SH-SY5Y (cell line): ENCODE measurements around the gene GKN1.

Experiments
- GATA2 ChIP-seq: IDR thresholded peaks from 2 replicates; pipeline ENCODE4 v1.6.1; 2011; ENCODE audit warnings: mild to moderate bottlenecking, low read depth, low read length
- GATA3 ChIP-seq: IDR thresholded peaks from 2 replicates; pipeline ENCODE4 v1.6.1; 2011; ENCODE audit warnings: low read depth, mild to moderate bottlenecking, low read length, moderate library complexity

GKN1 gene

DNA sequence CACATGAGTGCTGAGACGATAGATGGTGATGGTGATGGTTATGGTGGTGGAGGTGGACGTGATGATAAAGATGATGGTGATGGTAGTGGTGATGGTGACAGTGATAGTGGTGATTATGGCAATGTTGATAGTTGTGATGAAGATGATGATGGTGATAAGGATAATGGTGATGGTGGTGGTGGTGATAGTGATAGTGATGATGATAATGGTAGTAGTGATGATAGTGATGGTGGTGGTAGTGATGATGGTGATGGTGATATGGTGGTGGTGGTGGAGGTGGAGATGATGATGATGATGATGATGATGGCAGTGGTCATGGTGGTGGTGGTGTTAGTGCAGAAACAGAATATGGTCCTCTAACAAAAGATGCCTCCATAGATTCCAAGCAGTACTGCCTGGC lies 48.8 kb downstream of the GKN1 start:
- TF ChIP-seq GATA2 (no peak), GATA3 (no peak)

DNA sequence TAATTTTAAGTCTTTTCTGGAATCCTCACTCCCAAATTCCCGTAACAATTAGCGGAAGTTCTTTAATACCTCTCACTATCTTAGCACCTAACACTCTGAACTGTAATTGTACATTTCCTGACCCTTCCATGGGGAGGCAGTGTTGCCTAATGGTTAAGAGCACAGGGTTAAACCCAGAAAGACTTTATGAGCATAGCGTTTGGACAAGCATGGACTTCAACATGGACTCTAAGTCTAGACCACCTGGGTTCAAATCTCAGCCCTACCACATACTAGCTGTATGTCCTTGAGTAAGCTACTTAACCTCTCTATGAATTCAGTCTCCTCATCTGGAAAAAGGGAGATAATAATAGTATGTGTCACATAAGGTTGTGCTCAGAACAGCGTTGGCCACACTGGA lies 51.6 kb downstream of the GKN1 start:
- TF ChIP-seq GATA2 = no peak
- no peak for TF ChIP-seq GATA3

DNA sequence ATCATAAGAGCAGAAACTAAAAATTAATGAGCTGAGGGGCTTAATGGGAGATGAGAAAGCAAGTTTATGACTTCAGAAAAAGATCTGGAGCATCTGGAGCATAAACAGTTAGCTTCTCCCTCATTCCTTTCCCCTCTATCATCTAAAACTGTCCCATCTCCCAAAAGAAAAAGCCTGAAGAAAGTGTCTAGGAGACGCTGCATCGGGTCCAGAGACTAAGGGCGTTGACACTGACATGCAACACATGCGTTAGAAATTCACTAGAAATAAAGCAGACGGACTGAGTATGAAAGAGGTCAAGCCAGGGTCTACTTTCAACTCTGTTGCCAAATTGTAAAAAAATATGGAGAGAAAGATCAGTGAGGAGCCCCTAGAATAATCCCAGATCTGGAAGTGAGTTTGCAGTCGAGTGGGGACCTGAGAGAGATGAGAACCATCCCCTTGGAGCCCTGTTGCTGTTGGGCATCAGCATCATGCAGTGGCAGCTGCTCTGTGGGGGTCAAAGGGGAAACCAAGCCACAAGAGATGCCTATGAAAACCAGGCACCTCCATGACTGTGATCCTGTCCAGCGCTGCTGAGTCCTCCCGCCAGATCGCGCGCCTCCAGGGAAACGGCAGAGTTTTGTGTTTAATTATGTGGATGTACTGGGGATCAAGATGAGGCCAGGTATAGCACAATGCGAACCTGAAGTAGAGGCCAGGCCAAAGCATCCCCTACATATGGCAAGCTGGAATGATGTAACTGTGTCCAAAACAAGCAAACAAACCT lies 52.4 kb downstream of the GKN1 start:
- TF ChIP-seq GATA2 (no peak), GATA3 (no peak)
